ENCODE data around the gene ADSS2.

Gene ADSS2

GRCh38 chr1:244383278-244383884, 68.3 kb downstream of the ADSS2 start:
- no peak overlapping the region for H2AFZ ChIP-seq (ENCODE audit: low read depth, low read length)
- DNase-seq (no peak), ATAC-seq (ENCODE audit: insufficient read depth, low read depth) (no peak)

GRCh38 chr1:244381878-244382565, 69.7 kb downstream of the ADSS2 start:
- no peaks in the 10 kb centered on the region for H3K36me3 ChIP-seq (ENCODE audit: insufficient read depth, low read length)
- no peak overlapping the region for H3K4me3 ChIP-seq (ENCODE audit: low read depth in 1 of 2, low read length in 2 of 2)
- DNase-seq (no peak), ATAC-seq (ENCODE audit: insufficient read depth, low read depth) (no peak)
- H3K4me2 ChIP-seq (ENCODE audit: insufficient read depth, low read length): no peak overlapping the region
- H3K27me3 ChIP-seq (ENCODE audit: insufficient read depth, low read length, poor library complexity): no peaks in the 10 kb centered on the region
- H3K4me1 ChIP-seq (ENCODE audit: insufficient read depth, low read length): no peaks in the 10 kb centered on the region
- no peak for TF ChIP-seq CTCF (IDR thresholded peaks at IDR 0.05; ENCODE audit: borderline replicate concordance, extremely low read depth, low read length, poor library complexity, severe bottlenecking)
- no peak for TF ChIP-seq EZH2 (IDR thresholded peaks at IDR 0.05; ENCODE audit: borderline replicate concordance, low read depth, low read length, severe bottlenecking)
- no peaks in the 10 kb centered on the region for H4K20me1 ChIP-seq (ENCODE audit: insufficient read depth, low read length)
- H3K79me2 ChIP-seq (ENCODE audit: insufficient read depth, low read length): no peaks in the 10 kb centered on the region
- no peak overlapping the region for H2AFZ ChIP-seq (ENCODE audit: low read depth, low read length)
- H3K9me3 ChIP-seq (ENCODE audit: insufficient read depth, low read length, severe bottlenecking): no peaks in the 10 kb centered on the region
- H3K9ac ChIP-seq (ENCODE audit: low read depth, low read length): no peak overlapping the region
- H3K27ac ChIP-seq (ENCODE audit: low read length): no peak overlapping the region

More at GRCh38 chr1:244383278-244383884, 68.3 kb downstream of the ADSS2 start:
- TF ChIP-seq CTCF (IDR thresholded peaks at IDR 0.05; ENCODE audit: borderline replicate concordance, extremely low read depth, low read length, poor library complexity, severe bottlenecking) (no peak), EZH2 (IDR thresholded peaks at IDR 0.05; ENCODE audit: borderline replicate concordance, low read depth, low read length, severe bottlenecking) (no peak)
- H3K4me3 ChIP-seq (ENCODE audit: low read depth in 1 of 2, low read length in 2 of 2): no peak overlapping the region
- no peaks in the 10 kb centered on the region for H4K20me1 ChIP-seq (ENCODE audit: insufficient read depth, low read length)
- no peaks in the 10 kb centered on the region for H3K4me1 ChIP-seq (ENCODE audit: insufficient read depth, low read length)
- no peaks in the 10 kb centered on the region for H3K79me2 ChIP-seq (ENCODE audit: insufficient read depth, low read length)
- no peak overlapping the region for H3K4me2 ChIP-seq (ENCODE audit: insufficient read depth, low read length)
- H3K9me3 ChIP-seq (ENCODE audit: insufficient read depth, low read length, severe bottlenecking): no peaks in the 10 kb centered on the region
- no peaks in the 10 kb centered on the region for H3K27me3 ChIP-seq (ENCODE audit: insufficient read depth, low read length, poor library complexity)
- no peaks in the 10 kb centered on the region for H3K36me3 ChIP-seq (ENCODE audit: insufficient read depth, low read length)
- H3K9ac ChIP-seq (ENCODE audit: low read depth, low read length): no peak overlapping the region
- no peak overlapping the region for H3K27ac ChIP-seq (ENCODE audit: low read length)

- TF ChIP-seq CTCF (IDR thresholded peaks at IDR 0.05; ENCODE audit: borderline replicate concordance, extremely low read depth, low read length, poor library complexity, severe bottlenecking) (no peak), EZH2 (IDR thresholded peaks at IDR 0.05; ENCODE audit: borderline replicate concordance, low read depth, low read length, severe bottlenecking) (no peak)
- ATAC-seq (ENCODE audit: insufficient read depth, low read depth) (no peak), DNase-seq (no peak)
These were observed 75.6 kb downstream of the ADSS2 start for GRCh38 chr1:244376126-244376525.

More at GRCh38 chr1:244376126-244376525, 75.6 kb downstream of the ADSS2 start:
- H3K9me3 ChIP-seq (ENCODE audit: insufficient read depth, low read length, severe bottlenecking): no peaks in the 10 kb centered on the region
- H3K4me1 ChIP-seq (ENCODE audit: insufficient read depth, low read length): peaks cover 16% of the 10 kb centered on the region
- no peaks in the 10 kb centered on the region for H4K20me1 ChIP-seq (ENCODE audit: insufficient read depth, low read length)
- H3K4me2 ChIP-seq (ENCODE audit: insufficient read depth, low read length): no peak overlapping the region
- H3K9ac ChIP-seq (ENCODE audit: low read depth, low read length): no peak overlapping the region
- H2AFZ ChIP-seq (ENCODE audit: low read depth, low read length): no peak overlapping the region
- H3K36me3 ChIP-seq (ENCODE audit: insufficient read depth, low read length): no peaks in the 10 kb centered on the region
- no peak overlapping the region for H3K27ac ChIP-seq (ENCODE audit: low read length)
- no peak overlapping the region for H3K4me3 ChIP-seq (ENCODE audit: low read depth in 1 of 2, low read length in 2 of 2)
- H3K27me3 ChIP-seq (ENCODE audit: insufficient read depth, low read length, poor library complexity): no peaks in the 10 kb centered on the region
- no peaks in the 10 kb centered on the region for H3K79me2 ChIP-seq (ENCODE audit: insufficient read depth, low read length)
